ENCODE measurements around the gene TPSB2.
A peak's percentile ranks its signal among the peaks of the same experiment; 100 is the strongest.

The TPSB2 gene

DNA sequence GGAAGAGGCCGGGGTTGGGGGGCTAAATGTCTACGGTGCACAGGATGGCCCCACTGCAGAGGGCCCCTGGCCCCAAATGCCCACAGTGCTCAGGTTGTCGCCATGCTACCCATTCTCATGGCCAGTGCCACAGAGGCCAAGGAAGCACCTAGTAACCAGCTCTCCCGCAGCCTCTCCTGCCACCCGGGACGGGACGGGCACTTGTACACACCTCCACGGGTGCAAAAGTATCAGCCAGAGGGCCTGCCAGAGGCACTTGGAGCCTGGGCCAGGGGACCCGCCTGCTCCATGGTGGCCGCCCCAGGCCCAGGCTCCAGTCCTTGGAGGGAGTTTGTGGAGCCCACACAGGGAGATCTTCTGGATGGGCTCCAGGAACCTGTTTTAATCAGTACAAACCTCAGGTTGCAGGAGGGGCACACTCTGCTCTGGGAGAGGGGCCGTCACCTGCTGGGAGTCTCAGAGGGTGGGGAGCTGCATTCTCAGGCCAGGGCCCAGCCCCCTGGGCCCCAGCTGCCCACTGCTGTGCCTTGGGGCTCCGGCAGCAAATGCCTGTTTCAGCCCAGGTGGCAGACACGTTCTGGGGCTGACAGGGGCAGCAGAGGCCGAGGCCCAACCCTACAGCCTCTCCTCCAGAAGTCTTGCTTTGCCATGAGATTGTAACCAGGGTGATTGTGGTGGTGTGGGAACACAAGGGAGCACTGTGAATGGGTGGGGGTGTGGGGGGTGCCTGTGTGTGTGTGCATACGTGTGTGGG lies 33.8 kb upstream of the TPSB2 start:
- H3K79me1 ChIP-seq (replicated peaks; ENCODE audit: low read length, poor library complexity, severe bottlenecking) = no peaks in the 10 kb centered on the region
- no peak overlapping the region for H3K4ac ChIP-seq (ENCODE audit: low read depth in 1 of 2, low read length in 2 of 2)
- no peak overlapping the region for H3K14ac ChIP-seq (ENCODE audit: low read length in 2 of 2)
- peaks cover 2% of the 10 kb centered on the region for H3K4me1 ChIP-seq (ENCODE audit: control insufficient read depth, insufficient read depth, low read depth, low read length)
- H2AFZ ChIP-seq (ENCODE audit: low read depth, low read length) = no peak overlapping the region
- no peak overlapping the region for H2AK5ac ChIP-seq (ENCODE audit: low read length, severe bottlenecking)
- H3K9me3 ChIP-seq (ENCODE audit: control insufficient read depth, low read length) = no peaks in the 10 kb centered on the region
- H3K36me3 ChIP-seq (ENCODE audit: control insufficient read depth in 1 of 2, insufficient read depth in 2 of 2, low read depth in 1 of 2, low read length in 2 of 2) = no peaks in the 10 kb centered on the region
- no peak overlapping the region for H4K8ac ChIP-seq (ENCODE audit: low read length)
- no peak overlapping the region for H3K27ac ChIP-seq (ENCODE audit: low read length, poor library complexity, severe bottlenecking)
- no peak overlapping the region for H3K23ac ChIP-seq (ENCODE audit: low read length in 2 of 2)
- no peak overlapping the region for H2BK120ac ChIP-seq (ENCODE audit: low read depth, low read length)
- 89% methylated on average over 15 of the region's 15 CpGs for WGBS
- no peak overlapping the region for H2BK5ac ChIP-seq (ENCODE audit: low read depth, low read length, poor library complexity, severe bottlenecking)
- H3K4me3 ChIP-seq (ENCODE audit: insufficient read depth in 1 of 2, low read depth in 1 of 2, low read length in 2 of 2) = no peak overlapping the region
- H4K91ac ChIP-seq (ENCODE audit: low read length) = no peak overlapping the region
- H2BK12ac ChIP-seq (ENCODE audit: low read length in 2 of 2) = no peak overlapping the region
- H3K4me2 ChIP-seq (ENCODE audit: low read length, poor library complexity, severe bottlenecking) = no peak overlapping the region
- no peak overlapping the region for H3K9ac ChIP-seq (ENCODE audit: low read length)
- no peak overlapping the region for H3K18ac ChIP-seq (ENCODE audit: low read depth in 1 of 2, low read length in 2 of 2)
- H3K27me3 ChIP-seq (ENCODE audit: control insufficient read depth in 1 of 2, insufficient read depth in 1 of 2, low read length in 2 of 2) = peaks cover 27 to 57% of the 10 kb centered on the region in 2 experiments
- no peak for DNase-seq
- H2BK15ac ChIP-seq (ENCODE audit: low read depth, poor library complexity, severe bottlenecking) = no peak overlapping the region

- Histone ChIP-seq H3K4me2 (ENCODE audit: low read length, poor library complexity, severe bottlenecking) (no peak overlapping the region), H3K4ac (ENCODE audit: low read depth in 1 of 2, low read length in 2 of 2) (no peak overlapping the region), H4K91ac (ENCODE audit: low read length) (no peak overlapping the region), H3K9ac (ENCODE audit: low read length) (no peak overlapping the region), H2BK5ac (ENCODE audit: low read depth, low read length, poor library complexity, severe bottlenecking) (no peak overlapping the region), H4K8ac (ENCODE audit: low read length) (no peak overlapping the region), H3K23ac (ENCODE audit: low read length in 2 of 2) (no peak overlapping the region), H3K9me3 (ENCODE audit: control insufficient read depth, low read length) (no peaks in the 10 kb centered on the region), H3K14ac (ENCODE audit: low read length in 2 of 2) (no peak overlapping the region), H3K18ac (ENCODE audit: low read depth in 1 of 2, low read length in 2 of 2) (no peak overlapping the region), H2AK5ac (ENCODE audit: low read length, severe bottlenecking) (no peak overlapping the region), H3K27me3 (ENCODE audit: control insufficient read depth in 1 of 2, insufficient read depth in 1 of 2, low read length in 2 of 2) (peaks cover 27 to 57% of the 10 kb centered on the region in 2 experiments), H3K36me3 (ENCODE audit: control insufficient read depth in 1 of 2, insufficient read depth in 2 of 2, low read depth in 1 of 2, low read length in 2 of 2) (no peaks in the 10 kb centered on the region), H2BK15ac (ENCODE audit: low read depth, poor library complexity, severe bottlenecking) (no peak overlapping the region), H3K79me1 (replicated peaks; ENCODE audit: low read length, poor library complexity, severe bottlenecking) (no peaks in the 10 kb centered on the region), H3K27ac (ENCODE audit: low read length, poor library complexity, severe bottlenecking) (no peak overlapping the region), H2BK120ac (ENCODE audit: low read depth, low read length) (no peak overlapping the region), H2BK12ac (ENCODE audit: low read length in 2 of 2) (no peak overlapping the region), H3K4me3 (ENCODE audit: insufficient read depth in 1 of 2, low read depth in 1 of 2, low read length in 2 of 2) (no peak overlapping the region), H3K4me1 (ENCODE audit: control insufficient read depth, insufficient read depth, low read depth, low read length) (peaks cover 2% of the 10 kb centered on the region), H2AFZ (ENCODE audit: low read depth, low read length) (no peak overlapping the region)
- DNase-seq = no peak
- WGBS = 90% methylated on average over 9 of the region's 9 CpGs
These were observed 32.9 kb upstream of the TPSB2 start for GRCh38 chr16:1262846-1263221.

DNA sequence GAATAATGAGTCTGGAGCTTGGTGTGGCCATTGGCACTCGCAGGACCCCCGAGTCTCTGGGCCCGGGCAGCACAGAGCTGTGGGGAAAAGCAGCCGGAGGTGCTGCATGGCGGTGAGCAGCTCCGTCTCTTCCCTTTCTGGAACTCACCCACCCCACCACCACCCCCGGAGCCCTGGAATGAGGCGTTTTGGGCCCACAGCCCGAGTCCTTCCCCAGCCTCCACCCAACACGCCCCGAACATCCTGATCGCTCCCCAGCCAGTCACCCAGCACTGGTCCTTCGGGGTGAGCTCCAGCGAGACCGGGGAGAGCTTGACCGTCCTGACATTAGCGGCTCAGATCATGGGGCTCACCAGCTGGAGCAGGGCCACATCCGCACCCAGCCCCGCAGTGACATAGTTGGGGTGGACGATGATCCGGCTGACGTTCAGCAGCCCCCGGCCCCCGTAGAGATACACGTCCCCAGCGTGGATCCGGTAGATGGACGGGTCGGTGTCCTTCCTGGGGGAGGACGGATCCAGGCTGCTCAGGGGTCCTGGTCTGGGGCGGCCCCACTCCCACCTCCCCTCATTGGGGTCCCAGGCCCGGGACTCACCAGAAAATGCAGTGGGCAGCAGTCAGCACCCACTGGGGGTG lies 32.3 kb upstream of the TPSB2 start:
- DNase-seq = no peak
- Histone ChIP-seq H2BK5ac (ENCODE audit: low read depth, low read length, poor library complexity, severe bottlenecking) (no peak overlapping the region), H3K4ac (ENCODE audit: low read depth in 1 of 2, low read length in 2 of 2) (no peak overlapping the region), H2AFZ (ENCODE audit: low read depth, low read length) (no peak overlapping the region), H2BK120ac (ENCODE audit: low read depth, low read length) (no peak overlapping the region), H3K9ac (ENCODE audit: low read length) (no peak overlapping the region), H3K23ac (ENCODE audit: low read length in 2 of 2) (no peak overlapping the region), H3K4me2 (ENCODE audit: low read length, poor library complexity, severe bottlenecking) (no peak overlapping the region), H3K27ac (ENCODE audit: low read length, poor library complexity, severe bottlenecking) (no peak overlapping the region), H3K79me1 (replicated peaks; ENCODE audit: low read length, poor library complexity, severe bottlenecking) (no peaks in the 10 kb centered on the region), H2AK5ac (ENCODE audit: low read length, severe bottlenecking) (no peak overlapping the region), H4K8ac (ENCODE audit: low read length) (no peak overlapping the region), H4K91ac (ENCODE audit: low read length) (no peak overlapping the region), H3K4me3 (ENCODE audit: insufficient read depth in 1 of 2, low read depth in 1 of 2, low read length in 2 of 2) (no peak overlapping the region), H3K4me1 (ENCODE audit: control insufficient read depth, insufficient read depth, low read depth, low read length) (peaks cover 2% of the 10 kb centered on the region), H2BK15ac (ENCODE audit: low read depth, poor library complexity, severe bottlenecking) (no peak overlapping the region), H3K9me3 (ENCODE audit: control insufficient read depth, low read length) (no peaks in the 10 kb centered on the region), H3K18ac (ENCODE audit: low read depth in 1 of 2, low read length in 2 of 2) (no peak overlapping the region), H3K36me3 (ENCODE audit: control insufficient read depth in 1 of 2, insufficient read depth in 2 of 2, low read depth in 1 of 2, low read length in 2 of 2) (no peaks in the 10 kb centered on the region), H2BK12ac (ENCODE audit: low read length in 2 of 2) (no peak overlapping the region), H3K27me3 (ENCODE audit: control insufficient read depth in 1 of 2, insufficient read depth in 1 of 2, low read length in 2 of 2) (peaks cover 27 to 61% of the 10 kb centered on the region in 2 experiments), H3K14ac (ENCODE audit: low read length in 2 of 2) (no peak overlapping the region)
- WGBS = 89% methylated on average over 32 of the region's 32 CpGs

GRCh38 chr16:1261131-1261892 lies 31.3 kb upstream of the TPSB2 start:
- H4K91ac ChIP-seq (ENCODE audit: low read length) = no peak overlapping the region

More at GRCh38 chr16:1261131-1261892, 31.3 kb upstream of the TPSB2 start:
- no peak overlapping the region for H2BK12ac ChIP-seq (ENCODE audit: low read length in 2 of 2)
- peaks cover 27 to 60% of the 10 kb centered on the region in 2 experiments for H3K27me3 ChIP-seq (ENCODE audit: control insufficient read depth in 1 of 2, insufficient read depth in 1 of 2, low read length in 2 of 2)
- no peak overlapping the region for H3K4me3 ChIP-seq (ENCODE audit: insufficient read depth in 1 of 2, low read depth in 1 of 2, low read length in 2 of 2)
- H3K4ac ChIP-seq (ENCODE audit: low read depth in 1 of 2, low read length in 2 of 2) = no peak overlapping the region
- H3K4me2 ChIP-seq (ENCODE audit: low read length, poor library complexity, severe bottlenecking) = no peak overlapping the region
- no peaks in the 10 kb centered on the region for H3K9me3 ChIP-seq (ENCODE audit: control insufficient read depth, low read length)
- peak overlapping the region in 1 of 2 experiments; percentile 47 for H3K23ac ChIP-seq (ENCODE audit: low read length in 2 of 2)
- no peak overlapping the region for H2BK5ac ChIP-seq (ENCODE audit: low read depth, low read length, poor library complexity, severe bottlenecking)
- no peak overlapping the region for H2AK5ac ChIP-seq (ENCODE audit: low read length, severe bottlenecking)
- WGBS = 60% methylated on average over 43 of the region's 47 CpGs
- H3K18ac ChIP-seq (ENCODE audit: low read depth in 1 of 2, low read length in 2 of 2) = no peak overlapping the region
- H2BK15ac ChIP-seq (ENCODE audit: low read depth, poor library complexity, severe bottlenecking) = no peak overlapping the region
- DNase-seq = no peak
- no peak overlapping the region for H2AFZ ChIP-seq (ENCODE audit: low read depth, low read length)
- H3K79me1 ChIP-seq (replicated peaks; ENCODE audit: low read length, poor library complexity, severe bottlenecking) = no peaks in the 10 kb centered on the region
- H3K9ac ChIP-seq (ENCODE audit: low read length) = no peak overlapping the region
- H3K27ac ChIP-seq (ENCODE audit: low read length, poor library complexity, severe bottlenecking) = no peak overlapping the region
- H4K8ac ChIP-seq (ENCODE audit: low read length) = no peak overlapping the region
- H3K14ac ChIP-seq (ENCODE audit: low read length in 2 of 2) = no peak overlapping the region
- H3K36me3 ChIP-seq (ENCODE audit: control insufficient read depth in 1 of 2, insufficient read depth in 2 of 2, low read depth in 1 of 2, low read length in 2 of 2) = no peaks in the 10 kb centered on the region
- H2BK120ac ChIP-seq (ENCODE audit: low read depth, low read length) = no peak overlapping the region
- peaks cover 2% of the 10 kb centered on the region for H3K4me1 ChIP-seq (ENCODE audit: control insufficient read depth, insufficient read depth, low read depth, low read length)

All from mesenchymal stem cell (in vitro differentiated cells and primary cell).